IMR-90 (cell line): Measurements from ENCODE around the gene SLC25A44. TPM values are rescaled to one million over a fixed set of nuclear protein-coding genes. Genes with fewer than 3 reads are reported as not detected.

Source experiments
- ATAC-seq: fragments of 200-7000 bp; cut with Tn5 transposase; 2 replicates; pipeline ENCODE4 v1.9.1; 2020; ENCODE audit warnings: low read depth, mild to moderate bottlenecking, moderate library complexity
- BruUV-seq: library from RNA; stranded (reverse); fragments of 400-500 nt; replicated peaks from 2 replicates; lab custom pipeline; 2021; lab: Mats Ljungman, UMichigan
- CTCF ChIA-PET: fragments of 300-600 bp; formaldehyde crosslinking; extraction: SDS; loops from one replicate; lab custom pipeline; 2021; ENCODE audit warnings: antibody characterized with exemption; lab: Yijun Ruan, JAX
- POLR2A ChIA-PET: fragments of 300-600 bp; sonication (Branson Sonifier 250); formaldehyde crosslinking; loops from one replicate; lab custom pipeline; 2022; ENCODE audit warnings: antibody characterized with exemption; ENCODE audit not compliant: unreplicated experiment; lab: Charles Lee
- DNase-seq: peaks from one replicate; pipeline ENCODE4 v3.0.0; 2013
- H2AFZ ChIP-seq: replicated peaks from 2 replicates; pipeline ENCODE3; 2013; ENCODE audit warnings: low read length, mild to moderate bottlenecking; ENCODE audit not compliant: poor library complexity
- H2AK5ac ChIP-seq: 2 replicates; pipeline ENCODE4 v1.6.1; 2013; ENCODE audit warnings: low read depth, low read length, inconsistent platforms
- H2AK9ac ChIP-seq: replicated peaks from 2 replicates; pipeline ENCODE3; 2013; ENCODE audit warnings: mild to moderate bottlenecking, low read depth, low read length, moderate library complexity; ENCODE audit not compliant: poor library complexity
- H2BK120ac ChIP-seq: 2 replicates; pipeline ENCODE4 v1.6.1; 2013; ENCODE audit warnings: low read depth, low read length, inconsistent platforms
- H2BK15ac ChIP-seq: 3 replicates; pipeline ENCODE4 v1.6.1; 2013; ENCODE audit warnings: low read depth, low read length, inconsistent platforms
- H2BK20ac ChIP-seq: 2 replicates; pipeline ENCODE4 v1.6.1; 2013; ENCODE audit warnings: low read depth, mild to moderate bottlenecking, inconsistent platforms, low read length, moderate library complexity
- H2BK5ac ChIP-seq: 2 replicates; pipeline ENCODE4 v1.6.1; 2013; ENCODE audit warnings: mild to moderate bottlenecking, low read depth, low read length, inconsistent platforms; ENCODE audit not compliant: poor library complexity, severe bottlenecking
- H3K14ac ChIP-seq: replicated peaks from 2 replicates; pipeline ENCODE4 v1.6.1; 2013; ENCODE audit warnings: low read depth, low read length, inconsistent platforms
- H3K18ac ChIP-seq: 2 replicates; pipeline ENCODE4 v1.6.1; 2013; ENCODE audit warnings: low read depth, low read length, control low read depth
- H3K23ac ChIP-seq: 2 replicates; pipeline ENCODE4 v1.6.1; 2013; ENCODE audit warnings: low read depth, low read length, inconsistent platforms
- H3K27ac ChIP-seq: 2 replicates; pipeline ENCODE4 v1.5.1; 2013; ENCODE audit warnings: mild to moderate bottlenecking, control low read depth, low read length; ENCODE audit not compliant: insufficient read depth
- H3K27me3 ChIP-seq: 2 replicates; pipeline ENCODE4 v1.6.1; 2013; ENCODE audit warnings: low read length; ENCODE audit not compliant: control insufficient read depth, insufficient read depth
- H3K36me3 ChIP-seq: 2 replicates; pipeline ENCODE4 v1.6.1; 2013; ENCODE audit warnings: low read length, mixed read lengths; ENCODE audit not compliant: control insufficient read depth, insufficient read depth
- H3K4ac ChIP-seq: 2 replicates; pipeline ENCODE4 v1.6.1; 2013; ENCODE audit warnings: low read depth, low read length, inconsistent platforms
- H3K4me1 ChIP-seq: 2 replicates; pipeline ENCODE4 v1.6.1; 2013; ENCODE audit warnings: low read length, mixed read lengths; ENCODE audit not compliant: control insufficient read depth, insufficient read depth
- H3K4me2 ChIP-seq: 2 replicates; pipeline ENCODE4 v1.6.1; 2013; ENCODE audit warnings: low read depth, mild to moderate bottlenecking, control low read depth, low read length, moderate library complexity
- H3K4me3 ChIP-seq: 2 replicates; pipeline ENCODE4 v1.5.1; 2013; ENCODE audit warnings: low read depth, mild to moderate bottlenecking, control low read depth, low read length, moderate library complexity; ENCODE audit not compliant: insufficient read depth
- H3K56ac ChIP-seq: 2 replicates; pipeline ENCODE4 v1.6.1; 2013; ENCODE audit warnings: low read length, inconsistent platforms; ENCODE audit not compliant: insufficient read depth; ENCODE audit errors: extremely low read depth
- H3K79me1 ChIP-seq, 2 experiments: 2 replicates each; pipeline ENCODE4 v1.6.1; 2013; ENCODE audit warnings: low read length in 2 of 2, inconsistent platforms in 1 of 2, low read depth in 1 of 2
- H3K9ac ChIP-seq: 2 replicates; pipeline ENCODE4 v1.6.1; 2013; ENCODE audit warnings: low read depth, low read length, control low read depth
- H3K9me1 ChIP-seq: 2 replicates; pipeline ENCODE4 v1.6.1; 2013; ENCODE audit warnings: low read length, inconsistent platforms; ENCODE audit not compliant: insufficient read depth
- H3K9me3 ChIP-seq: 2 replicates; pipeline ENCODE4 v1.6.1; 2013; ENCODE audit warnings: low read length; ENCODE audit not compliant: control insufficient read depth, insufficient read depth
- H4K20me1 ChIP-seq: 2 replicates; pipeline ENCODE4 v1.6.1; 2013; ENCODE audit warnings: low read length, inconsistent platforms; ENCODE audit not compliant: insufficient read depth
- H4K5ac ChIP-seq: 2 replicates; pipeline ENCODE4 v1.6.1; 2013; ENCODE audit warnings: mild to moderate bottlenecking, low read depth, low read length, control low read depth
- H4K8ac ChIP-seq, 2 experiments: 2 replicates each; pipeline ENCODE4 v1.6.1; 2013; ENCODE audit warnings: low read depth in 2 of 2, low read length in 2 of 2, control low read depth in 1 of 2, inconsistent platforms in 1 of 2
- H4K91ac ChIP-seq: 2 replicates; pipeline ENCODE4 v1.6.1; 2013; ENCODE audit warnings: low read depth, low read length, inconsistent platforms; ENCODE audit not compliant: insufficient read depth
- BHLHE40 ChIP-seq: fragments of 150-350 bp; IDR thresholded peaks from 2 replicates; pipeline ENCODE4 v1.6.1; 2016; ENCODE audit warnings: mild to moderate bottlenecking, low read depth, low read length
- CHD1 ChIP-seq: IDR thresholded peaks from 2 replicates; pipeline ENCODE4 v1.6.1; 2012; ENCODE audit warnings: low read depth, low read length, improper control_type of control experiment
- ELK1 ChIP-seq: fragments of 150-350 bp; IDR thresholded peaks from 2 replicates; pipeline ENCODE4 v1.6.1; 2016; ENCODE audit warnings: low read depth, mild to moderate bottlenecking, low read length, moderate library complexity, borderline replicate concordance
- FOS ChIP-seq: fragments of 150-350 bp; IDR thresholded peaks from 2 replicates; pipeline ENCODE4 v1.6.1; 2016; ENCODE audit warnings: low read depth, low read length
- MAFK ChIP-seq: IDR thresholded peaks from 2 replicates; pipeline ENCODE4 v1.6.1; 2012; ENCODE audit warnings: low read depth, low read length, improper control_type of control experiment
- NFE2L2 ChIP-seq: fragments of 150-350 bp; IDR thresholded peaks from 2 replicates; pipeline ENCODE4 v1.6.1; 2016; ENCODE audit warnings: low read depth, mild to moderate bottlenecking, low read length
- RFX5 ChIP-seq: IDR thresholded peaks from 2 replicates; pipeline ENCODE4 v1.8.0; 2012; ENCODE audit warnings: low read depth, mild to moderate bottlenecking, low read length, moderate library complexity
- WGBS, 2 experiments: methylation state at CpG; one replicate each; pipeline versions ENCODE4 v1.1.5 to v1.1.7; 2013; ENCODE audit warnings: missing lambda C conversion rate in 2 of 2; ENCODE audit not compliant: insufficient read length in 1 of 2; ENCODE audit errors: extremely low coverage in 2 of 2; 5-methylcytosine and 5-hydroxymethylcytosine counted together
- dilution Hi-C: fragments of 300-500 bp; cut with HindIII; formaldehyde crosslinking; loops from one replicate; pipeline ENCODE4 v1.14.3; 2018; ENCODE audit warnings: low sequenced_read_pairs; ENCODE audit not compliant: unreplicated experiment
- in situ Hi-C: fragments of 300-500 bp; cut with MboI; formaldehyde crosslinking; loops from 3 replicates; pipeline ENCODE4 v1.14.3; 2019; ENCODE audit warnings: low sequenced_read_pairs, inconsistent platforms, mixed read lengths
- intact Hi-C: fragments of 100-400 bp; cut with micrococcal nuclease; formaldehyde crosslinking; loops from 2 replicates; pipeline ENCODE4 v1.10.0; 2022
- polyA plus RNA-seq, 3 experiments: library from polyadenylated mRNA; depleted of rRNA; stranded (reverse); fragments of >200 nt; gene quantifications; 2 replicates each; pipeline ENCODE4 v1.2.3, GENCODE V29; 2012; ENCODE audit warnings: low replicate concordance in 1 of 3
- total RNA-seq: library from RNA; depleted of rRNA; stranded (reverse); fragments of >200 nt; gene quantifications from 2 replicates; pipeline ENCODE4 v1.2.3, GENCODE V29; 2012

SLC25A44 gene
- total and polyA plus RNA-seq, 2 of the 4 experiments (the other 2 are of a cell fraction) = 12.7 to 20.2 TPM

GRCh38 chr1:156144742-156145141, 49.2 kb upstream of the SLC25A44 start:
- no peak overlapping the region for H3K27ac ChIP-seq
- intact Hi-C loops (no loop called here), dilution Hi-C loops (no loop called here), in situ Hi-C loops (loop anchor here (5.0 kb wide), 1 partner anchor 83 kb away; no protein-coding TSS in a partner anchor)
- peaks cover 16% of the 10 kb centered on the region for H3K36me3 ChIP-seq
- H3K4me1 ChIP-seq = peaks cover 19% of the 10 kb centered on the region; the same call in 1 of the 2 replicates
- H3K9ac ChIP-seq = no peak overlapping the region
- H3K4me3 ChIP-seq = no peak overlapping the region
- WGBS, 2 experiments = 58% methylated on average over 4 of the region's 5 CpGs; no CpG with 5 or more reads in 1 of the 2 experiments
- no peak overlapping the region for H2BK120ac ChIP-seq
- no peak overlapping the region for H2AFZ ChIP-seq
- no peak for TF ChIP-seq FOS
- TF ChIP-seq BHLHE40 = no peak
- TF ChIP-seq CHD1 = no peak
- TF ChIP-seq MAFK = no peak
- TF ChIP-seq RFX5 = no peak
- no peak for TF ChIP-seq NFE2L2
- TF ChIP-seq ELK1 = no peak
- ATAC-seq (no peak), DNase-seq (no peak)
- no peak overlapping the region for H3K56ac ChIP-seq
- H3K18ac ChIP-seq = no peak overlapping the region
- peaks cover 0 to 25% of the 10 kb centered on the region in 2 experiments; a peak in 2 of 4 replicates for H3K79me1 ChIP-seq
- no peaks in the 10 kb centered on the region for H3K9me3 ChIP-seq
- no peak overlapping the region for H2AK9ac ChIP-seq
- H3K4ac ChIP-seq = no peak overlapping the region
- ChIA-PET CTCF (no interaction called here), POLR2A (no interaction called here)
- H4K5ac ChIP-seq = no peak overlapping the region
- H3K14ac ChIP-seq = no peak overlapping the region
- no peak overlapping the region for H4K8ac ChIP-seq
- H4K20me1 ChIP-seq = peaks cover 31% of the 10 kb centered on the region
- H2BK20ac ChIP-seq = no peak overlapping the region
- H3K27me3 ChIP-seq = peaks cover 7% of the 10 kb centered on the region; the same call in 1 of the 2 replicates
- no peak overlapping the region for H4K91ac ChIP-seq
- no peak overlapping the region for H3K4me2 ChIP-seq
- no peak overlapping the region for H3K23ac ChIP-seq
- H2AK5ac ChIP-seq = no peak overlapping the region
- no peak overlapping the region for H2BK5ac ChIP-seq
- no TSS peak for BruUV-seq
- H3K9me1 ChIP-seq = 0 out of 2 replicates have a peak, but pooled peaks cover 8% of the 10 kb centered on the region
- no peak overlapping the region for H2BK15ac ChIP-seq
